Measurements from ENCODE around the gene C8A.

The C8A gene

GRCh38 chr1:56916630-56917029 lies 62.0 kb downstream of the C8A start:
- H3K18ac ChIP-seq (ENCODE audit: low read length) = no peak overlapping the region
- DNase-seq = no peak
- H4K91ac ChIP-seq (ENCODE audit: low read depth, low read length) = no peak overlapping the region
- no peak overlapping the region for H2AFZ ChIP-seq (ENCODE audit: insufficient read depth, low read length, poor library complexity)
- H4K12ac ChIP-seq (ENCODE audit: low read depth, low read length) = no peak overlapping the region
- H3K4me1 ChIP-seq (ENCODE audit: control insufficient read depth in 1 of 2, insufficient read depth in 2 of 2, low read length in 2 of 2) = no peaks in the 10 kb centered on the region
- H3K4me3 ChIP-seq (ENCODE audit: low read depth, low read length) = no peak overlapping the region
- no CpG with 5 or more reads among the region's 3 CpGs for WGBS (ENCODE audit: extremely low coverage, insufficient coverage, insufficient read length)
- H3K9me3 ChIP-seq (ENCODE audit: insufficient read depth, low read depth, low read length) = peaks cover 4% of the 10 kb centered on the region
- H3K4me2 ChIP-seq (ENCODE audit: low read length) = no peak overlapping the region
- no peak overlapping the region for H3K23ac ChIP-seq (ENCODE audit: low read length)
- no peaks in the 10 kb centered on the region for H3K79me2 ChIP-seq (ENCODE audit: control insufficient read depth, insufficient read depth, low read length, poor library complexity)
- H3K9ac ChIP-seq (ENCODE audit: low read length) = no peak overlapping the region
- no peak overlapping the region for H2BK12ac ChIP-seq (ENCODE audit: low read length)
- H2BK120ac ChIP-seq (ENCODE audit: insufficient read depth, low read length, poor library complexity) = no peak overlapping the region
- H4K8ac ChIP-seq (ENCODE audit: low read depth, low read length) = no peak overlapping the region
- H3K27me3 ChIP-seq (ENCODE audit: insufficient read depth, low read length) = no peaks in the 10 kb centered on the region
- H3K79me1 ChIP-seq (ENCODE audit: low read length) = no peaks in the 10 kb centered on the region
- H2BK5ac ChIP-seq (ENCODE audit: low read depth, low read length, poor library complexity) = no peak overlapping the region
- H2AK5ac ChIP-seq (ENCODE audit: low read length) = no peak overlapping the region
- no peak overlapping the region for H3K27ac ChIP-seq (ENCODE audit: low read depth, low read length)
- no peak overlapping the region for H3K4ac ChIP-seq (ENCODE audit: low read depth, low read length)
- H3K36me3 ChIP-seq (ENCODE audit: control insufficient read depth in 1 of 2, insufficient read depth in 2 of 2, low read length in 2 of 2) = no peaks in the 10 kb centered on the region
- no peak overlapping the region for H3K14ac ChIP-seq (ENCODE audit: low read length)

GRCh38 chr1:56917356-56917755 lies 62.8 kb downstream of the C8A start:
- Histone ChIP-seq H2AK5ac (ENCODE audit: low read length) (no peak overlapping the region), H3K4me3 (ENCODE audit: low read depth, low read length) (no peak overlapping the region), H4K91ac (ENCODE audit: low read depth, low read length) (no peak overlapping the region), H3K4me1 (ENCODE audit: control insufficient read depth in 1 of 2, insufficient read depth in 2 of 2, low read length in 2 of 2) (no peaks in the 10 kb centered on the region), H2BK5ac (ENCODE audit: low read depth, low read length, poor library complexity) (no peak overlapping the region), H3K79me2 (ENCODE audit: control insufficient read depth, insufficient read depth, low read length, poor library complexity) (no peaks in the 10 kb centered on the region), H2BK120ac (ENCODE audit: insufficient read depth, low read length, poor library complexity) (no peak overlapping the region), H3K14ac (ENCODE audit: low read length) (no peak overlapping the region), H3K27ac (ENCODE audit: low read depth, low read length) (no peak overlapping the region), H3K18ac (ENCODE audit: low read length) (no peak overlapping the region), H3K36me3 (ENCODE audit: control insufficient read depth in 1 of 2, insufficient read depth in 2 of 2, low read length in 2 of 2) (no peaks in the 10 kb centered on the region), H2AFZ (ENCODE audit: insufficient read depth, low read length, poor library complexity) (no peak overlapping the region), H3K27me3 (ENCODE audit: insufficient read depth, low read length) (no peaks in the 10 kb centered on the region), H3K23ac (ENCODE audit: low read length) (no peak overlapping the region), H2BK12ac (ENCODE audit: low read length) (no peak overlapping the region), H4K12ac (ENCODE audit: low read depth, low read length) (no peak overlapping the region), H3K4me2 (ENCODE audit: low read length) (no peak overlapping the region), H4K8ac (ENCODE audit: low read depth, low read length) (no peak overlapping the region), H3K79me1 (ENCODE audit: low read length) (no peaks in the 10 kb centered on the region), H3K4ac (ENCODE audit: low read depth, low read length) (no peak overlapping the region), H3K9me3 (ENCODE audit: insufficient read depth, low read depth, low read length) (peaks cover 3% of the 10 kb centered on the region), H3K9ac (ENCODE audit: low read length) (no peak overlapping the region)
- no peak for DNase-seq
- no CpG with 5 or more reads among the region's 5 CpGs for WGBS (ENCODE audit: extremely low coverage, insufficient coverage, insufficient read length)

DNA sequence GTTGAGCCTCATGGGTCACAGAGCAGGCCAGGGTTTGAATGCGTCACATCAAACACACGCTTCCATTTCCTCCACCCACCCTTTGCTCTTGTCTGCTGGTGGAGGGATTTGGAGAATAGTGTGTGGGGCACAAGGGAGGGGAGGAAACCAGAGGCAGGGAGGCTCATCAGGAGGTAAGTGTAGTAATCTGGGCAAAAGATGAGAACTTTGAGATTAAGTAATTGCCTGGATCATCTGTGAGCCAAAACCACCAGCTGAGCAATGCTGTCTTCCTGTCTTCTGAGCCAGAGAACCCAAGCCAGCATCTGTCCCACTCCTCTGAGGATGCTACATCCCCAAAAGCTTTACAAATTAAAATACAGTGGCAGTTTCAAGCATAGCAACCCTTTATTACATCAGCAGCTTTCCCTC lies 66.0 kb downstream of the C8A start:
- Histone ChIP-seq H3K9ac (ENCODE audit: low read length) (no peak overlapping the region), H2AK5ac (ENCODE audit: low read length) (no peak overlapping the region), H3K23ac (ENCODE audit: low read length) (no peak overlapping the region), H4K12ac (ENCODE audit: low read depth, low read length) (no peak overlapping the region), H2BK120ac (ENCODE audit: insufficient read depth, low read length, poor library complexity) (no peak overlapping the region), H3K27me3 (ENCODE audit: insufficient read depth, low read length) (no peaks in the 10 kb centered on the region), H3K79me1 (ENCODE audit: low read length) (no peaks in the 10 kb centered on the region), H3K18ac (ENCODE audit: low read length) (no peak overlapping the region), H2BK5ac (ENCODE audit: low read depth, low read length, poor library complexity) (no peak overlapping the region), H2BK12ac (ENCODE audit: low read length) (no peak overlapping the region), H2AFZ (ENCODE audit: insufficient read depth, low read length, poor library complexity) (no peak overlapping the region), H3K27ac (ENCODE audit: low read depth, low read length) (no peak overlapping the region), H4K8ac (ENCODE audit: low read depth, low read length) (no peak overlapping the region), H3K79me2 (ENCODE audit: control insufficient read depth, insufficient read depth, low read length, poor library complexity) (no peaks in the 10 kb centered on the region), H3K4ac (ENCODE audit: low read depth, low read length) (no peak overlapping the region), H3K4me3 (ENCODE audit: low read depth, low read length) (no peak overlapping the region), H3K9me3 (ENCODE audit: insufficient read depth, low read depth, low read length) (peaks cover 2% of the 10 kb centered on the region), H4K91ac (ENCODE audit: low read depth, low read length) (no peak overlapping the region), H3K36me3 (ENCODE audit: control insufficient read depth in 1 of 2, insufficient read depth in 2 of 2, low read length in 2 of 2) (no peaks in the 10 kb centered on the region), H3K4me1 (ENCODE audit: control insufficient read depth in 1 of 2, insufficient read depth in 2 of 2, low read length in 2 of 2) (no peaks in the 10 kb centered on the region), H3K14ac (ENCODE audit: low read length) (no peak overlapping the region), H3K4me2 (ENCODE audit: low read length) (no peak overlapping the region)
- DNase-seq = no peak
- WGBS (ENCODE audit: extremely low coverage, insufficient coverage, insufficient read length) = no CpG with 5 or more reads among the region's 2 CpGs

DNA sequence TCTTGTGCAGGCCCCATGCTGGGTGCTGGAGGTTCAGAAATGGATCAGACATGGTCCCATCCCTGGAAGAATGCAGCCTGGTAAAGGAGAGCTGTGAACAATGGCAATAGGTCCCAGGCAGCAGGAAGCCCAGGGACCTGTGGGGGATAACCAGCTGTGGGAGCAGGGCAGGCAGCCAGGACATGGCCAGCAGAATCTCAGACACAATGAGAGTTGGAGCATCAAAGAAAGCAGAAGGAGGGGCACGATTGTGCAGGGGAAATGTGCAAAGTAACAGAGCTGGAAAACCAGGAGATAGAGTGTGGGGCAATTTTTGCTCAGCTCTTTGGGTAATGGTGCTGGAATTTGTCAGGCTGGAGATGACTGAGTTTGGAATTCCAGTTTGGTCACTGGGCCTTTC lies 66.9 kb downstream of the C8A start:
- H3K9me3 ChIP-seq (ENCODE audit: insufficient read depth, low read depth, low read length) = peaks cover 2% of the 10 kb centered on the region
- no peaks in the 10 kb centered on the region for H3K27me3 ChIP-seq (ENCODE audit: insufficient read depth, low read length)
- no peak overlapping the region for H2AFZ ChIP-seq (ENCODE audit: insufficient read depth, low read length, poor library complexity)
- no peak overlapping the region for H3K18ac ChIP-seq (ENCODE audit: low read length)
- H2AK5ac ChIP-seq (ENCODE audit: low read length) = no peak overlapping the region
- H4K8ac ChIP-seq (ENCODE audit: low read depth, low read length) = no peak overlapping the region
- no peak overlapping the region for H3K23ac ChIP-seq (ENCODE audit: low read length)
- no peak overlapping the region for H3K27ac ChIP-seq (ENCODE audit: low read depth, low read length)
- no peak overlapping the region for H2BK120ac ChIP-seq (ENCODE audit: insufficient read depth, low read length, poor library complexity)
- no peak overlapping the region for H2BK5ac ChIP-seq (ENCODE audit: low read depth, low read length, poor library complexity)
- H3K4me1 ChIP-seq (ENCODE audit: control insufficient read depth in 1 of 2, insufficient read depth in 2 of 2, low read length in 2 of 2) = no peaks in the 10 kb centered on the region
- no peak overlapping the region for H3K4me2 ChIP-seq (ENCODE audit: low read length)
- H3K4me3 ChIP-seq (ENCODE audit: low read depth, low read length) = no peak overlapping the region
- H3K14ac ChIP-seq (ENCODE audit: low read length) = no peak overlapping the region
- DNase-seq = no peak
- H3K4ac ChIP-seq (ENCODE audit: low read depth, low read length) = no peak overlapping the region
- no peaks in the 10 kb centered on the region for H3K79me2 ChIP-seq (ENCODE audit: control insufficient read depth, insufficient read depth, low read length, poor library complexity)
- no peak overlapping the region for H2BK12ac ChIP-seq (ENCODE audit: low read length)
- H3K79me1 ChIP-seq (ENCODE audit: low read length) = no peaks in the 10 kb centered on the region
- H4K12ac ChIP-seq (ENCODE audit: low read depth, low read length) = no peak overlapping the region
- no peaks in the 10 kb centered on the region for H3K36me3 ChIP-seq (ENCODE audit: control insufficient read depth in 1 of 2, insufficient read depth in 2 of 2, low read length in 2 of 2)
- H3K9ac ChIP-seq (ENCODE audit: low read length) = no peak overlapping the region
- no CpG with 5 or more reads among the region's 1 CpG for WGBS (ENCODE audit: extremely low coverage, insufficient coverage, insufficient read length)
- no peak overlapping the region for H4K91ac ChIP-seq (ENCODE audit: low read depth, low read length)

Measured in trophoblast cell (in vitro differentiated cells and primary cell).